Testis (tissue), 2 donors: ENCODE data around the gene GLYR1.

Source experiments
- CTCF ChIP-seq, 3 experiments: fragments of 450-650 bp in 2 of 3; fragments of 200-600 bp in 1 of 3; sonication (generic) in 1 of 3; IDR thresholded peaks; one replicate each; pipeline ENCODE4 v1.5.1; 2016 to 2019; ENCODE audit warnings: antibody characterized with exemption in 3 of 3, mild to moderate bottlenecking in 2 of 3, moderate library complexity in 1 of 3
- POLR2A ChIP-seq: fragments of 450-650 bp; IDR thresholded peaks from one replicate; pipeline ENCODE4 v1.6.1; 2017; ENCODE audit warnings: antibody characterized with exemption, mild to moderate bottlenecking, moderate library complexity

GRCh38 chr16:4882633-4883285, 35.7 kb upstream of the GLYR1 start:
- TF ChIP-seq POLR2A (no peak), CTCF (IDR thresholded peaks at IDR 0.05) (no peak)
